Neural cell (in vitro differentiated cells): ENCODE measurements around the gene A2M.

Experiments used
- EZH2 ChIP-seq: fragments of 200-600, 300-800 bp; shearing (Covaris generic), sonication (generic); IDR thresholded peaks from 2 replicates; pipeline ENCODE4 v1.6.1; 2014; ENCODE audit warnings: antibody characterized with exemption, low read length, borderline replicate concordance, mild to moderate bottlenecking; ENCODE audit not compliant: insufficient read depth, poor library complexity, severe bottlenecking
- MXI1 ChIP-seq: fragments of 450-650 bp; conservative IDR thresholded peaks from 2 replicates; pipeline ENCODE4 v1.6.1; 2014; ENCODE audit warnings: antibody characterized with exemption, mild to moderate bottlenecking; ENCODE audit not compliant: poor library complexity, severe bottlenecking
- POLR2AphosphoS5 ChIP-seq: IDR thresholded peaks from 2 replicates; pipeline ENCODE4 v1.6.1; 2012
- RAD21 ChIP-seq: fragments of 450-650 bp; conservative IDR thresholded peaks from 2 replicates; pipeline ENCODE4 v1.6.1; 2014; ENCODE audit warnings: antibody characterized with exemption, mild to moderate bottlenecking, moderate library complexity
- REST ChIP-seq: IDR thresholded peaks from 2 replicates; pipeline ENCODE4 v1.6.1; 2012; ENCODE audit warnings: borderline replicate concordance
- TF ChIP-seq, protein P1 (sequence below): fragments of 450-650 bp; IDR thresholded peaks from 2 replicates; pipeline ENCODE4 v1.5.1; 2014; ENCODE audit warnings: antibody characterized with exemption, mild to moderate bottlenecking, moderate library complexity; ENCODE audit not compliant: poor library complexity, severe bottlenecking

DNA sequence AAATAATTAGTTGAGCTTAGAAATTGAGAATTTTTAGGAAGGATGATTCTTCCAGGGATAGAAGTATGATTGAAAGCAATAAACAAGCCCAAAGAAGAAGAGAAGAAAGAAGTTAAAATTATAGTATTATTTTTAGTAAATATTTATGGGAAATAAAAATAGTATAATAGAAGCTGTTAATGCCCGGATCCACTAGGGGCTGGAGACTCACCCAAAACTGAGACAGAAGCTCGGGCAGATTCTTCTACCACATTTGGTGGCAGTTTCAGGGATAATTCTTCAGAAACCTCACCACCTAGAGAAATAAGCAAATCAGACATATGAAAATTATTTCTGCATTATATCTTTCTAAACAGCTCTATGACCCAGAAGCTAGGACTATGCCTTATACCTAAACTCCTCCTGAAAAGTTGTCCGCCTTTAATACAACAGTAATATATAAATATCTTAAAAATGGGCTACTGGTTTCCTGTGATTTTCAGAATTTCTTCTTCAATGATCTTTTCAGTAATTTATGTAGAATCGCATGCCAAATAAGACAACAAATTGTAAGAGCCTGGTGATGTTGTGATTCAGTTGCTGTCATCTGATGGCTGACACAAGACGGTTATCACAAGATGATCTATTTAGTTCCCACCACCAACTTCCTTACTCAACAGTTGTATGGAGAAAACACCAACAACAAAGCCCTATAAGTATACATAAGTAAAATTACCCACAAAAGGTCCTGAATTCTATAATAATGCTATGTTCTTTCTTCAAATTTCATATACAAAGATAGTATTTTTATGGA, 35.6 kb downstream of the A2M start:
- TF ChIP-seq EZH2 (no peak), RAD21 (no peak), POLR2AphosphoS5 (no peak), MXI1 (no peak), REST (no peak)
- TF ChIP-seq, protein P1, sequence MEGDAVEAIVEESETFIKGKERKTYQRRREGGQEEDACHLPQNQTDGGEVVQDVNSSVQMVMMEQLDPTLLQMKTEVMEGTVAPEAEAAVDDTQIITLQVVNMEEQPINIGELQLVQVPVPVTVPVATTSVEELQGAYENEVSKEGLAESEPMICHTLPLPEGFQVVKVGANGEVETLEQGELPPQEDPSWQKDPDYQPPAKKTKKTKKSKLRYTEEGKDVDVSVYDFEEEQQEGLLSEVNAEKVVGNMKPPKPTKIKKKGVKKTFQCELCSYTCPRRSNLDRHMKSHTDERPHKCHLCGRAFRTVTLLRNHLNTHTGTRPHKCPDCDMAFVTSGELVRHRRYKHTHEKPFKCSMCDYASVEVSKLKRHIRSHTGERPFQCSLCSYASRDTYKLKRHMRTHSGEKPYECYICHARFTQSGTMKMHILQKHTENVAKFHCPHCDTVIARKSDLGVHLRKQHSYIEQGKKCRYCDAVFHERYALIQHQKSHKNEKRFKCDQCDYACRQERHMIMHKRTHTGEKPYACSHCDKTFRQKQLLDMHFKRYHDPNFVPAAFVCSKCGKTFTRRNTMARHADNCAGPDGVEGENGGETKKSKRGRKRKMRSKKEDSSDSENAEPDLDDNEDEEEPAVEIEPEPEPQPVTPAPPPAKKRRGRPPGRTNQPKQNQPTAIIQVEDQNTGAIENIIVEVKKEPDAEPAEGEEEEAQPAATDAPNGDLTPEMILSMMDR = no peak
